T47D (cell line): Measurements from ENCODE around the gene ACCSL.

Experiments used
- DNase-seq, 2 experiments: peaks; one replicate each; pipeline versions ENCODE4 v3.0.0 to v3.0.0-alpha.2; 2011 to 2012; ENCODE audit warnings: low read depth in 1 of 2, low spot score in 1 of 2
- JUND ChIP-seq: IDR thresholded peaks from 2 replicates; pipeline ENCODE4 v1.6.1; 2012; ENCODE audit warnings: low read depth
- in situ Hi-C: cut with HindIII; loops from 2 replicates; pipeline ENCODE4 v1.10.0; 2016; ENCODE audit warnings: low sequenced_read_pairs, low pct_unique_long_range_greater_than_20kb

ACCSL gene

GRCh38 chr11:44028816-44029506, 18.8 kb upstream of the ACCSL start:
- no peak for TF ChIP-seq JUND
- in situ Hi-C loops: no loop called here
- no peak for DNase-seq

DNA sequence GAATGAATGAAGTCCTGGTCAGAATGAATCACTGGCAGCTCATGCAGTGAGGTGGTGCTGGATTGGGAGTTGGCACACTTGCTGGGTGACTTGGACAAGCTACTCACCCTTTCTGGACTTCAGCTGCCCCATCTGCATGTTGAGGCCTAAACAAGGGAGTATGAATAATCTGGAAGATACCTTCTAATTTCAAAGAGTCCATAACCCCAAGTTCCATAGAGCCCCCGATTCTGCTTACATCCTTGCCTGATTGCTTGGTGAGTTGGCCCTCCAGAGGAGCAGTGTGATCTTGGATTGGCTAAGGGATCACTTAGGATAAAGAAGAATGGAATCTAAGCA, 18.3 kb upstream of the ACCSL start:
- no peak for DNase-seq
- in situ Hi-C loops: no loop called here
- TF ChIP-seq JUND: no peak

DNA sequence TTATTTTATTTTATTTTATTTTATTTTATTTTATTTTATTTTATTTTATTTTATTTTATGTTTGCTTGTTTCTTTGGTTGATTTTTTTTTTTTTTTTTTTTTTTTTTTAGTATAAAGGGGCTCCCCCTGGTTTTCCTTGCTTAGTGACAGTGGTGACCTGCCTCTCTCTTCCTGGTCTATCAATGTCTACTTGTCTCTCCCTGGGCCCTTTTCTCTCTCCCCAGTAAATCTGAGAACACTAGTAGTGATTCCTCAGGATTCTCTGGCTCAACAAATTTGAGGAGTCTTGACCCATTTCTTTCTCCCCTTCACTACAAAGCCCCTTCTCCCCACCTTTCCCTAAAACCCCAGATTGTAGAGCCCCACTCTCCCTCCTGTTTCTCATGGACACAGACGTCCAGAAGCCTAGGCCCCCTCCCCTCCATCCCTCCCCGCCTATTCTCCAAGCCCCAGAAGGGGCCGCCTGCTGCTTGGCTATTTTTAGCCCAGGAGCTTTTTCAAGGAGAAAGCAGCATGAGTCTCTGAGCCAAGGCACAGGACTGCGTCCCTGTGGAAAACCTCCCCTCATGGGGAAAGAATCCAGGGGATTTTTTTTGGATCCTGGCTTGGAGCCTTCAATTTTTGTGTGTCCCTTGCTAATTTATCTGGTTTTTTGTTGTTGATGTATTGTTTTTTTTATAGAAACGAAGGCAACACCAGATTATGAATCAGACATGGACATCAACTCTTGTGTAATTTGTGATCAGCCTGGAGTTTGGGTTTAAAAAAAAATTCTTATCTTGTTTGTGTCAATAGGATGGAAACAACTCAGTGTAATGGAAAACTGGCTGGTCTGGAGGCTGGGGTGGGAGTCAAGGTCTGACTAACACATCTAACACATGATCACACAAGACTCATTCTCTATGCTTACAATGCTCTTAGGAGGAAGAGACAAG, 17.5 kb upstream of the ACCSL start:
- DNase-seq: no peak
- TF ChIP-seq JUND: no peak
- in situ Hi-C loops: no loop called here

DNA sequence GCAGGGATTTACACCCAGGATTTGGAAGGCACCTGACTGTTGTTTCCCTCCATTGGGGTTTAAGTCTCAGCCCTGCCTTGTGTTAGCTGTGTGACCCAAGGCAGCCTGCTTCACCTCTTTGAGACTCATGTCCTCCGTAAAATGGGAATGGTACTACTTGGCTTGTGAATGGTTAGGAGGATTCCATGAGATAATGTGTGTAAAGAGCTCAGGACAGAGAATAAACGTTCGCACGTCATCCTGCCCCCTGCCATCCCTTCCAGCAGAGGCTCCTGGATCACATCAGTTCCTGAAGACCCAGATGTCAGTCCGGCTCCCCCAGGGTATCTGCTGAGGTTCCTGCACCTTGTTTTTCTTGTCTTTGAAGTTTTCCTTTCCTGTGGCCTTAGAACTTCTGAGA, 16.8 kb upstream of the ACCSL start:
- DNase-seq: no peak
- in situ Hi-C loops: no loop called here
- TF ChIP-seq JUND: no peak

DNA sequence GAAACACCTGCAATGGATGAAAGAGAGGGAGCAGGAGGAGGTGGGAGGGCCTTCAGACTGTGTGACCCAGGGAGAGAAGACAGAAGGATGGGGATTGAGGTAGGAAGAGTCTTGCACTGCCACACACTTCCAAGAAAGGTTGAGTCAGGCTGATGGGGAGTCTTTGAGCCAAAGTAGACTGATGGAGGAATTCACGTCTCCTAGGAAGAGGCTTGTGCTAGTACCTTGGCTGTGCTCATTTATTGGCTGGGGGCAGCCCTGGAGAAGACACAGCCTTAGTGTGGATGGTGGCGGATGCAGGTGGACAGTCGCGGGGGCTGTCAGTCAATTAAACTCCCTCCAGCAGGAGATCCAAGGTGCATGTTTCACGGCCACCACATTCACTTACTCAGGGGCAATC, 16.2 kb upstream of the ACCSL start:
- no peak for DNase-seq
- in situ Hi-C loops: no loop called here
- no peak for TF ChIP-seq JUND

- in situ Hi-C loops: no loop called here
- no peak for DNase-seq
- no peak for TF ChIP-seq JUND
These were observed 15.3 kb upstream of the ACCSL start for GRCh38 chr11:44032299-44033085.

GRCh38 chr11:44033411-44033850, 14.3 kb upstream of the ACCSL start:
- in situ Hi-C loops: no loop called here
- TF ChIP-seq JUND: no peak
- no peak for DNase-seq

GRCh38 chr11:44033856-44034255, 13.9 kb upstream of the ACCSL start:
- TF ChIP-seq JUND: no peak
- no peak for DNase-seq
- in situ Hi-C loops: no loop called here

- in situ Hi-C loops: no loop called here
- no peak for TF ChIP-seq JUND
- DNase-seq: no peak
These were observed 13.1 kb upstream of the ACCSL start for GRCh38 chr11:44034639-44035038.

- no peak for TF ChIP-seq JUND
- in situ Hi-C loops: no loop called here
- peak; percentile 63 to 90 for DNase-seq
These were observed 10.7 kb upstream of the ACCSL start for GRCh38 chr11:44036811-44037657.

DNA sequence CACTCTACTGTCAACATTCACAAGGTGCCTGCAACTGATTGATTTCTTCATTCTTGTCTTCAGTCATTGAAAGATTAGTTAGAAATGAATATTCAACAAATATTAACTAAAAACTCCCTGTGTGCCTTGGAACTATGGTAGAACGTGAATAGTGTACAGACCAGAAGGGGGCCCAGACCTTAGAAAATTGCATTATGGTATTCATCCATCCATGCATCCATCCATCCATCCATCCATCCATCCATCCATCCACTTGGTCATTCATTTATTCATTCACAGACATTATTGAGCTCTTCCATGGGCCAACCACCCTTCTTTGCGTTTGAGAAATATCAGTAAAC, 10.2 kb upstream of the ACCSL start:
- in situ Hi-C loops: no loop called here
- TF ChIP-seq JUND: no peak
- DNase-seq: no peak

DNA sequence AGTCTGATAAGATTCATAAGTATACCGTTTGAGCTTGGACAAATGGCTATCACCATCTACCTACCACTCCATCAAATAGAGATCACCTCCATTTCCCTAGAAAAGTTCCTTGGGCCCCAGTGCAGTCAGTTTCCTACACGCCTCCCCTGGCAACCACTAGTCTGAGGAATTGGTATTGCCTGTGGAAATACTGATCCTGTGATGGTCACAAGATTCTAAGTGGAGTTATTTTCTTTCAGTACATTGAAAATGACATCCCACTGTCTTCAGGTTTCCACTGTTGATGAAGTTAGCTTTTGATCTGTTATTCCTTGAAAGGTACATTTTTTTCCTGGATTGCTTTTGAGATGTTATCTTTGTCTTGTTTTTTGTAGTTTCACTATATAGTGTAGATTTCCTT, 4.6 kb upstream of the ACCSL start:
- no peak for TF ChIP-seq JUND
- in situ Hi-C loops: no loop called here
- DNase-seq: no peak
